Measurements from ENCODE around the gene GPS1.
A peak's percentile ranks its signal among the peaks of the same experiment; 100 is the strongest.

GPS1 gene
- long read RNA-seq, donor 1, transcript GPS1-226 (13 exons, 1,839 nt) = minor isoform, 5 of 104 reads
- long read RNA-seq, donor 1, transcript GPS1-208 (13 exons, 1,874 nt) = major isoform, 22 of 104 reads
- long read RNA-seq, donor 1, partial matches to known transcripts = 49 of 104 reads
- long read RNA-seq, donor 1, other reads (novel, unspliced or antisense) = 19 of 104 reads
- long read RNA-seq, donor 2, transcript GPS1-208 (13 exons, 1,874 nt) = major isoform, 9 of 20 reads
- long read RNA-seq, donor 2, partial matches to known transcripts = 0 of 20 reads
- long read RNA-seq, donor 2, other reads (novel, unspliced or antisense) = 5 of 20 reads
- long read RNA-seq, donor 3, transcript GPS1-208 (13 exons, 1,874 nt) = major isoform, 7 of 24 reads
- long read RNA-seq, donor 3, partial matches to known transcripts = 10 of 24 reads
- long read RNA-seq, donor 3, other reads (novel, unspliced or antisense) = 5 of 24 reads
- long read RNA-seq, donor 4, transcript GPS1-208 (13 exons, 1,874 nt) = major isoform, 12 of 87 reads
- long read RNA-seq, donor 4, partial matches to known transcripts = 47 of 87 reads
- long read RNA-seq, donor 4, other reads (novel, unspliced or antisense) = 23 of 87 reads
- long read RNA-seq, donor 5, transcript GPS1-208 (13 exons, 1,874 nt) = major isoform, 23 of 58 reads
- long read RNA-seq, donor 5, partial matches to known transcripts = 23 of 58 reads
- long read RNA-seq, donor 5, other reads (novel, unspliced or antisense) = 0 of 58 reads
- long read RNA-seq, donor 6, partial matches to known transcripts = 21 of 33 reads
- long read RNA-seq, donor 6, other reads (novel, unspliced or antisense) = 0 of 33 reads
- long read RNA-seq, donor 7 = 0 reads
- long read RNA-seq, donor 8, transcript GPS1-208 (13 exons, 1,874 nt) = major isoform, 16 of 58 reads
- long read RNA-seq, donor 8, transcript GPS1-226 (13 exons, 1,839 nt) = minor isoform, 5 of 58 reads
- long read RNA-seq, donor 8, partial matches to known transcripts = 33 of 58 reads
- long read RNA-seq, donor 8, other reads (novel, unspliced or antisense) = 0 of 58 reads

DNA sequence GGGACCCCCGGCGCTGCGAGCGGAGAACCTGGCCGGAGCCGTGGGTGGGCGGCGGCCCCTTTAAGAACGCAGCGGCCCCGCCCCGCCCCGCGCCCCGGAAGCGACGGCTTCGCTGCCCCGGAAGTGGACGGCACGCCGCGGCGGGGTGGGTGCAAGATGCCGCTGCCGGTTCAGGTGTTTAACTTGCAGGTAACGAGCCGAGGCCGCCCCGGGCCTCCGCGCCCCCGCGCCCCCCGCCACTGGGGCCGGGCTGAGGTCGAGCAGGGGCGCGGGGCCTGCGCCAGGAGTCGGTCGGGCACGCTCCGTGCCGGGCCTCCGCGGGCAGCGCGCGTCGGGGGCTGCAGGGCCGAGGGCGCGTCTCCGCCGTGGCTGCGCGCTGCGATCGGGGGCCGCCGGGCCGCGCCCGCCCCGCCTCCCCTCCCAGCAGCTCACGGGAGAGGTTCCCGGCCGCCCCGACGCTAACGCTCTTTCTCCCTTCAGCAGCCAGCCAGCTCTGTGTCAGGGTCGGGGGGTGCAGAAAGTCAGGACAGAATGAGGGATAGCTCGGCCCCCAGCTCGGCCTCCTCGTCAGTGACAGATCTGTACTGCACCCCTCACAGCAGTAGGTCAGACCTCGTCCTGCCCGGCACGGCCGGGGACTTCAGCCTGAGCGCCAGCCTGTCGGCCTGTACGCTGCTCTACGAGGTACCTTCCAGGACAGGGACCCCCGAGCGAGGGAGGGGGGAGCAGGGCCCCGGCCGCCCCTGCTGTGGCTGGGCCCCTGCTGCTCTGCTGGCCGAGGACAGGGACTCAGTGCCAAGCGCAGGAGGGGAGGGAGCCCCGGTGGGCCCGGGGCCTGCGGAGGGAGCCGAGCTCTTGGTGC is at the start of gene GPS1, which contains the start of gene RFNG:
TSS of gene GPS1 (plus strand) at position 123 of the 862 bp plus-strand sequence. CDS start at position 157, 34 bp downstream.
TSS of gene RFNG (minus strand) at position 36 of the 862 bp plus-strand sequence. CDS start 45 bp downstream, outside the sequence.
- peak; percentile 42 for DNase-seq

DNA sequence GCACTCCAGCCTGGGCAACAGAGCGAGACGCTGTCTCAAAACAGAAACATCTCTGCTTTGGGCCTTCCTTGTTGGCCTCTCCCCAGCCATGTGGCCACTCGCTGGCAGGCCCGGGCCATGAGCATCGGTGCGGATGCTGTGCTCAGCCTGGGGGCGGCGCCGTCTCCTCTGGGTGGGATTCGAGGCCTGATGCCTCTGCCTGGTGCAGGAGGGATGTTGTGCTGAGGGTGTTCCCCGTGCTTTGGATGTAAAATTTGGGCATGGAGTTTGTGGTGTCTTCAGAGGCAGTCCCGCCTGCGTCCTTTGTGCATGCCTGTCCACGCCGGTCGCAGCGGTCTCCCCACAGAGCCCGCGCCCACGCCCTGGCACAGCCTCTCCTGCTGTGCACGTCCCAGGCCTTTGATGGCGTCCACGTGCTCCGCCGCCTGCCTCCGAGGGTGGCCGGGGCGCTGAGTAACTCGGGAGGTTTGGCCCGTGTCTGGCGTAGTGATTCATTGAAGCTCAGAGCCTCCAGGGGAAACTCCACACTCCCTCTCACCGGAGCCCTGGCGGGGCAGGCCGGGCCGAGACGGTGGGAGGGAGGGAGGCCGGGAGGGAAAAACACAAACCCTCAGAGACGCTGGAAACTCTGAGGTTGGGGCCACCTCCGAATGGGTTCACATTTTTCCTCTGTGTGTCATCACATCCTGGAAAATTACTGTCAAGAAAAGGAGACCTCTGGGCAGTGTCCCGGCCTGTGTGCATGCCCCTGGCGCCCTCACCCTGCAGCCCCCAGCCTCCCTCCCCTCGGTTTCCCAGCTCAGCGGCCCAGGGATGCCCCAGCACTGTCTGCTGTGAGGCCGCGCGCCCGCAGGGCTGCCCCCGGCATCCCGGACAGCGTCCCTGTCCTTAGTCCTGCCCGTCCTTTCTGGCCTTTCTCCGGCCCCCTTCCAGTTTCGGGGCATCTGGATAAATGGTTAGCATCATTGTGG is 48.0 kb upstream of the GPS1 start:
- DNase-seq = peak; percentile 45

DNA sequence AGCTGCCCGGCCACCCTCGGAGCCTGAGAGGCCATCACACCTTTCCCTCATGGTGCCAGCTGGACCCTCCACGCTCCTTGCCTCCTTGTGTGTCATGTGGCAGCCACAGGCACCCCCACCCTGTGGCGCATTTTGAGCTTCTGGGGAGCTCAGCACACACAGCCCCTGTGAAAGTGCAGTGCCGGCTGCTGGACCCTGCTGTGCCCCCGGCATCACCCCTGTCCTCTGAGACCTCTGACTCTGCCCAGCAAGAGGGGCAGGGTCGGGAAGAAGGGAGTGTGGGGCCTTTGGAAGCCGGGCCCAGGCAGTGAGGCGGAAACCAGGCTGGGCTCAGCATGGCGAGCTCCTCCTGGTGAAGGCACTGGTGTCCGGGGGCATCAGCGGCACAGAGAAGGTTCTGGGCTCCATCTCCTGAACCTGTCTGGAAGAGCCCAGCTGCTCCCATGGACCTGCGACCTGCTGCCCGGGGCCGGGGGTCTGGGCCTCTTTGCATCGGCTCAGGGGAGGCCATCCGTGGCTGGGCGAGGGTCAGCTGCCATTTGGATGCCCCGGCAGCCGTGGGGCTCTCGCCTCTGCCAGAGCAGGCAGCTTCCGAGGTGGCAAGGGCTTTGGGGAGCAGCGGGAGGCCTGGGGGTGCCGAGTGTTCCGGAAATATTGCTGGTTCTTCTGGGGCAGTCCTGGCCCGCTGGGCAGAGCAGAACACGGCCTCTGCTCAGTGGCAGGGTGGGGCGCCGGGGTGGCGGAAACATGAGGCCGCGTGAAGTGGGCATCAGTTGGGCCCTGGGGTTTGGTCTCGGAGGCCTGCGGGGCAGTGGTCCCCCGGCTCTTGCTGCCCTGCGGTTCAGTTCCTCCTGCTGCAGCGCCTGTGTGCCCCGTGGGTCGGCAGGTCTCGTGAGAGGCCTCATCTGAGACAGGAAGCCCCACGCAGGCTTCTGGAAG is 46.9 kb upstream of the GPS1 start:
- peak; percentile 4 for DNase-seq

DNA sequence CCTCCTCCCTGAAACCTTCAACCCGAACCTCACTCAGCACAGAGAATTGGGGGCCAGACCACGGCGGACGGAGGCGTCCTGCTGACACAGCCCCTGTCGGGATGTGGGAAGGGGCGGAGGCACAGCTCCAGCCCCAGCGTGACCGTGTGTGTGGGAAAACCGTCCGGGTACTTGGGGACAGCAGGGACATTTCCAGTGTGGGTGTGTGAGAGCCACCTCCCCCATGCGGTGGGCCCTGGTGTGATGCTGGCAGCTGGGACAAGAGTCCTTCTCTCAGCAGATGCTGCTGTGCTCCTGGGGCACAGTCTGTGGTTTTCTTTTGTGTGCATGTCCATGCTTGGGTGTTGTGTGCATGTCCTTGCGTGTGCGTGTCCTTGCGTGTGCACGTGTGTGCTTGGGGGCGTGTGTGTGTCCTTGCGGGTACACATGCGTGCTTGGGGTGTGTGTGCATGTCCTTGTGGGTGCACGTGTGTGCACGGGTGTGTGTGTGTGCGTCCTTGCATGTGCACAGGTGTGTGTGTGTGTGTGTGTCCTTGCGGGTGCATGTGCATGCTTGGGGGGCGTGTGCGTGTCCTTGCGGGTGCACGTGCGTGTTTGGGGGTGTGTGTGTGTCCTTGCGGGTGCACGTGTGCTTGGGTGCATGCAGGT is 45.9 kb upstream of the GPS1 start:
- DNase-seq = no peak

DNA sequence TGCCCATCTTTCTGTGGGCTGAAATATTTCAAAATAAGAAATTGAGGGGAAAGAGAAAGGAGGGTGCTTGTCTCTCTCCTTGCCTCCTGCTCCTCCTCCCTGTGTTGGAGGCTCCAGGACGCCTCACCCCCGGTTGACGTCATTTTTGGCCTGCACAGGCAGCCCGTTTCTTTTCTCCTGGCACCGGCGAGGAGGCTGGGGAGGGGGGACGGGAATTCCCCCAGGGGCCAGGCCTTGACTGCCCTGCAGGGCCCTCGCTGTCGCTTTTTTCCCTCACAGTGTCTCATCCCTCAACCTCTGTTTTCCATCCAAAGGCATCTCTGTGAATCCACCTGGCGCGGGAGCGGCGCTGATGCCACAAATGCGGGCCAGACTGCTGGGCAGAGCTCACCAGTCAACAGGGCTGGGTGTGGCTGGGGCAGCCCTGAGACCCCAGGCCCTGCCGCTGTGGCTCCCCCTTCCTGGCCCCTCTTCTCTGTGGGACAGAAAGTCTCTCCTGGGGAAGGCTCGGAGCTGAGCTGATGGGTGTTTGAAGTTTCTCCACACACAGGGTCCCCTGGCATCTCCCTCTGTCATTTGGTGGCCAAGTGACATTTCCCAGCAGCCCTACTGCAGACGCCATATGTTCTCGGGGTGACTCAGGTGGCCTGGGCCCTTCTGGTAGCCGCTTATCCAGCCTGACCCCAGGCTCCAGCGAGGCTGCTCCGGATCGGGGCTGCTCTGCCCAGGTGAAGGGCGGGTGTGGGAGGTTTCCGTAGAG is 45.0 kb upstream of the GPS1 start:
- DNase-seq = peak; percentile 5

DNA sequence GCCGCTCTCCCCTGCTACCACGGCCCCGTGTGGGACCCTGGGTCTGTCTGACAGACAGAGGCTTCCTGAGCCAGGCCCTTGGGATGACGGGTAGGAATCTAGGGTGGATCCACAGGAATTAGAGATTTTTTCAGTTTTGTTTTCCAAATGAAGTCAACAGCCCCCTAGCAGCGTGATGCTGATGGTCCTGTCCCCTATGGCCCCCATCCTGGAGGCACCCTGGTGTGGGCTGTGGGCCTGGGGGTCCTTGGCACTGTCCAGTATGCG is 44.5 kb upstream of the GPS1 start:
- peak; percentile 4 for DNase-seq

DNA sequence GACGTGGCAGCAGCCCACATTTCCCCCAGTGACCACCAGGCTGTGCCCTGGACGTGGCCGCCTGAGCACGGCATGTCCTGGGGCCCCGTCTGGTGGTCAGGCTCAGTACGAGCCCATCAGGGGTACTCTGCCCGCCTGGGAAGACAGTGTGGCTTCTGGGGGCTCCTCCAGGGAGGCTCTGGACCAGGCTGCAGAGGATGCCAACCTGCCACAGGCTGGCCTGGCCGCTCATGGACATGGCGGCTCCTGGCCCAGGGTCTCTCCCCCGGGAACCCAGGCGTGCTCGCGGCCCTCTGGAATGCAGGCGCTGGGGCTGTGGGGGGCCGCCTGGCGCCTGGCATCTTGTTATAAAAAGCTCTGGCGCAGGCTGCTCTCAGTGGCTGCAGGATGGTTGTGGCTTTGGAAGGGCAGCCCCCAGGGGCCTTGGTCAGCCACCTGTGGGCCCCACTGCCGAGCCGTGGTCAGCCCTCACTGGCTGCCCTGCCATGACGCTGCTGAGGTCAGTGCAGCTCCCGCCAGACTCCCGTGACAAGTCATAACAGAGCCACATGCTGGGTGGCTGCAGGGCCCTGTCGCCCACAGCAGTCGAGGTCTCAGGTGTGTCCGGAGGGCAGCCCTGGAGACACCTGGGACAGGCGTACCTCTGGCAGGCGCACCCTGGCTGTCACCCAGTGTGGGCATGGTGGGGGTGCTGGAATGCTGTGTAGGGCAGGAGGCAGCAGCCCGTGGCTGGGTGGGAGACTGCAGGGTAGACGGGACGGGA is 44.0 kb upstream of the GPS1 start:
- peak; percentile 12 for DNase-seq

DNA sequence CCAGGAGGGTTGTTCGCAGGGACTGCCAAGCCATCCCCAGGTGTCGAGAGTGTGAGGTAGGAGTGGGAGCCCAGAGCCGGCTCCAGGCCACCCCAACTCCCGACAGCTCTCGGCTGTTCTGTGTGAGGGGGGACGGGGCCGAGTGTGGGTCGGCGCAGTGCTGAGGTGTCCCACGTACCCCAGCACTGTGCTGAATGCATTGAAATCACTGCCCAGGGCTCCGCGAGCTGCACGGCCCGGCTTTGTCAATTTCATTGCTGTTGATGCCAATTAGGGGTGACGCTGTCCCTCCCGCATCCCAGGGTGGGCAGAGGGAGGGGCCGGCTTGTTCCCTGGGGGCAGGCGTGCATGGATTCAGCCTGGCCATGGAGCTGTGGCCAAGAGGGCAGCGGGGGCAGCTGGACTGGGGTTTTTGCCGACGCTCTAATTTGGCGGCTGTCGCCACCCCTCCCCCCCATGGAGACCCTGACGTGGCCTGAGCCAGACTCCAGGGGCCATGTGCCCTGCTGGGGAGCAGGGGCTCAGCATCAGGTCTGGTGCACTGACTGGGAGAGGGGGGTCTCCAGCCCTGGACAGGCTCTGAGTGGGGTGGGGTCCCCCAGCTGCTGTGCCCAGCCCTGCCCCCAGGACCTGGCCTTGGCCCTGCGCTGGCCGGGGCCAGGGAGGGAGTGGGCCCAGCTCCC is 43.3 kb upstream of the GPS1 start:
- peak; percentile 2 for DNase-seq

DNA sequence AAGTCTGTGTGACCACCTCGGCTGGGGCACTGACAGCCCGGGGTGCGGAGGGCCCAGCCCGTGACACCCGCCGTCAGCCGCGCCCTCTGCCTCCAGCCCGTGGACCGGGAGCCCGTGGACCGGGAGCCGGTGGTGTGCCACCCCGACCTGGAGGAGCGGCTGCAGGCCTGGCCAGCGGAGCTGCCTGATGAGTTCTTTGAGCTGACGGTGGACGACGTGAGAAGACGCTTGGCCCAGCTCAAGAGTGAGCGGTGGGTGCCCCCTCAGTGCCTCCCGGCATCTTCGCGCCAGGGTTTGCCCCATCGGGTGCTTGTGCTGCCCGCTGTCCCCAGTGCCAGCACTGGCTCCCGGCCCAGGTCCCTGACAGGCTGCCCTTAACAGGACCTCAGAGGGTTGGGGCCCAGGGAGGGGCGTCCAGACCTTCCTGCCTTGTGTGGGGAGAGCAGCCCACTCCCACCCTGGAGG is 42.7 kb upstream of the GPS1 start:
- DNase-seq = no peak

DNA sequence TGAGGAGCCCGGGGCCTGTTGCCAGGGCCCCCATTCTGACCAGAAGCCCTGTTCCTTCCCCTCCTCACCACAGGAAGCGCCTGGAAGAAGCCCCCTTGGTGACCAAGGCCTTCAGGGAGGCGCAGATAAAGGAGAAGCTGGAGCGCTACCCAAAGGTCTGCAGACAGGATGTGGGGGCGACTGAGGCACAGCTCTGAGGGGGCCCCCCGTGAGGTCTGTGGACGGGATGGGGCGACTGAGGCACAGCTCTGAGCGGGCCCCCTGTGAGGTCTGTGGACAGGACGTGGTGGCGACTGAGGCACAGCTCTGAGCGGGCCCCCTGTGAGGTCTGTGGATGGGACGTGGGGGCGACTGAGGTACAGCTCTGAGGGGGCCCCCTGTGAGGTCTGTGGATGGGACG is 42.3 kb upstream of the GPS1 start:
- DNase-seq = no peak

DNA sequence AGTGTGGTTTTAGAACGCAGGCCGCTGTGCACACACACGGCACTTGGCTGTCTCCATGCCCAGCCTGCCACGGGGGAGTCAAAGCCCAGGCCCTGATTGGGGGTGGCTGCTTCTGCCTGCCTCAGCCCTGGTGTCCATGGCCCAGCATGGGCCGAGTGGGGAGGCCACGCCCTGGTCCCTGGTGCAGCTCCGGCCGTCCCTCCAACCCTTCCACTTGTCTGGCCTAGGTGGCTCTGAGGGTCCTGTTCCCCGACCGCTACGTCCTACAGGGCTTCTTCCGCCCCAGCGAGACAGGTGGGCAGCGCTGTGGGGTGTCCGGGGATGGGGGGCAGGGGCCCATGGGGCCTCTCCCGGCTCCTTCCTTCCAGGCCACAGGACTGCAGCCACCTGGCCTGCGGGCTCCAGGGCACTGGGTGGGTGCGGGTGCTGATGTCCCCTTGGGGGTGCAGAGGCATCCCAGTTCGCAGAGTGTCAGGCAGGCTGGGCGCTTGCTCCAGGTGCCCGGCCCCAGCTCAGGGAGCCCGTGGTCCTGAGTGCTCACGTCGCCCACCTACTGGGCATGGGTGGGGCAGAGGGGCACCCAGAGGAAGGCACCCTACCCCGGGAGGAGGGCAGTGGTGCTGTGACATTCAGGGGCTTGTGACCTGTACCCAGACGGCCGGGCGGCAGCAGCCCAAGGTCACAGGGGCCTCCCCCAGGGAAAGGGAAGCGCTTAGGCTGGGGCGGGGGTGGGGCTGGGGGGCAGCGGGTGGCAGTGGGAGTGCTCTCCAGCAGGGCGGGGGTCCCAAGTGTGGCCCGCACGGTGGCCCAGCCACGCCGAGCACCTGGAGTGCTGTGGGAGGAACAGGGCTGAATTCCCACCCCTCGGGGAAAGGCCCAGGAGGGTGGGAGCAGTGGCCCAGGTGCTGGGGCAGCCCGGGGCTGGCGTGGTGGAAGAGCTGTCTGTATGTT is 40.8 kb upstream of the GPS1 start:
- DNase-seq = no peak

DNA sequence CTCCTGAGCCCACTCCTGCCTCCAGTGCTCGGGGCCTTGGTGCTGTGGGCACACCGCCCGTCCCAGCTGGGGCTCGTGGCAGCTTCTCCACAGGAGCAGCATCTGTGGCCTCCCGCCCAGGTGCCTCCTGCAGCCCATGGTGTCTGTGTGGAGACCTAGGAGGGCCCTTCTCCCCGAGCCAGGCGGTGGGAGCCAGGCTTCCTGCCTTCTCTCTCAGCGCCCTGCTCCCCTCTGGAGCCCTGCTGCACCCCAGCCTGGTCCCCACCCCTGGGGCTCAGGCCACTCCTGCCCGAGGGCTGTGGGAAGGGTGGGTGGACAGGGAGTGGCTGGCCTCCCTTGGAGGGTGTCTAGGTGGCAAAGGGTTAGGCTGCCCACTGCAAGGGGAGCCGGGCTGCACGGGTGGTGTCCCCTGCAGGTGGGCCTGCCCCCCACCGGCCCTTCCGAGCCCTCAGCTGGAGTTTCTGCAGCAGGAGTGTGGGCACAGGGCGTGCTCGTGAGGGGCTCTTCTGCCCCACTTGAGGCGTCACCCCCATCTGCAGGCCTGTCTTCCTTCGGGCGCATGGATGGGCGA is 40.0 kb upstream of the GPS1 start:
- DNase-seq = no peak

DNA sequence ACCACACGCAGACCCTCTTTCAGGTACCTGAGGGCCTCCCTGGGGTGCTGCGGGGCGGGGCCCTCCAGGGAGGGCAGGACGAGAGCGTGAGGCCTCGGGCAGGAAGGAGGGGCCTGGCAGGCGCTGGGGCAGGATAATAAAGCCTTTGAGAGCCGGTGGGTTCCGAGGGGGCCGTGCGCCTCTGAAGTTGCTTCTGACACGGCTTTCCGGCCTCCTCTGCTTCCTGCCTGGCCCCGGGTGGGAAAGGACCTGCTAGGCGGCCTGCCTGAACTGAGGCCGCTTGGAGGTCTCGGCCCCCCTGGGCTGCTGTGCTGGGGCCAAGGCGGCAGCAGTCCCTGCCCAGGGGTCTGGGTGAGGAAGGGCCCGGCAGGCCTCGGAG is 39.4 kb upstream of the GPS1 start:
- no peak for DNase-seq

DNA sequence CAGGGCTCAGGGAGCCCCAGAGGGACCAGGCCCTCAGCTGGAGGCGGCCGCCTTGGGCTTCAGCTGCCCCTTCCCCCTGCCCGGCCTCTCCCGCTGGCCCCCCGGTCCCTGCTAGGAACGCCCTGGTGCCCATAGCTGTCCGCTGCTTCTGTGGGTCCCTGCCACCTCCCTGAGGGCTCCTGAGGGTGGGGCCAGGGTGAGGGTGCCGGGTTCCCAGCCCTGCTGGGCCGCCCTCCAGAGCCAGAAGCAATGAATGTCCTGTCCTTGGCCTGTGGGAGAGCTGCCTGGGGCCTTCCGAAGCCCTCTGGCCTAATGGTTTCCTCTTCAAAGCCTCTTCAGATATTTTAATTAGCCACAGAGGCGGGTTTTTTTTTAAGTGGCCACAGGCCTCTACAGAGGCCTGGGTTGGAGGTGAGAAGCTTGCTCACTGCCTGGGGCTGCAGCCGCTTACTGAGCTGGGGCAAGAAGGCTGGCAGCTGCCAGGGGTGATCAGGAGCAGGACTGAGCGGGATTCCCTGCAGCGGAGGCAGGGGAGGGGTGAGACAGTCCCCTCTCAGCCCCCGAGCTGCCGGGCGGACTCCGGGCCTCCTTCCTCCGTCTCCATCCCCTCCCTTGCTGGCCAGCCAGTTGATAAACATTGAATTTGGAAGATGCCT is 38.9 kb upstream of the GPS1 start:
- no peak for DNase-seq

DNA sequence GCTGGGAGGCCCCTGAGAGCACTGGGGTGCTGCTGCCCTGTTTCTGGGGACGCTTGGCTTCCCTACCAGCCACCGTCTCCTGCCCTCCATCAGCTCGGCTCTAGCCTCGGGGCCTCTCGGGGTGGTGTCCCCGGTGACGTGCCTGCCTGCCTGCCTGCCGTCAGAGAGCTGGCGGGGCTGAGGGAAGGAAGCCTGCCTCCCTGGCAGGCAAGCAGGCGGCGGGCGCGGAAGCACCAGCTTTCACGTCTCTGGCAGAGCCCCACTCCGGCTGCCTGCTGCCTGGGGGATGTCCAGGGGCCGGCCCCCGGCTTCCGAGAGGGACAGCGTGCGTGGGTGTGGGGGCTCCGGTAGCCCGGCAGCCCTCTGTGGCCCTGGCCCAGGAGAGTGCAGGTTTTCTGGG is 38.4 kb upstream of the GPS1 start:
- DNase-seq = no peak

Measured in right kidney (tissue), 9 donors.